Measurements from ENCODE around the gene LRP4. TPM values are rescaled to one million over a fixed set of nuclear protein-coding genes. Genes with fewer than 3 reads are reported as not detected.
"Not testable (repeated sequence)": the region's sequence is repeated elsewhere in the genome, so short reads cannot be mapped to it uniquely, and the experiment has no call there.

The LRP4 gene
- total RNA-seq: 0.76 and 0.77 TPM in 2 replicates

GRCh38 chr11:46918083-46918787 lies at the start of gene LRP4:
Gene LRP4, minus strand, starts transcription at chr11:46918550. Its CDS starts 171 bp downstream, at chr11:46918379.
- peak in 1 of 2 donors; percentile 41 for DNase-seq (ENCODE audit: low read depth in 2 of 2)

- DNase-seq (ENCODE audit: low read depth in 2 of 2): no peak
These were observed 49.6 kb upstream of the LRP4 start for GRCh38 chr11:46967962-46968361.

DNA sequence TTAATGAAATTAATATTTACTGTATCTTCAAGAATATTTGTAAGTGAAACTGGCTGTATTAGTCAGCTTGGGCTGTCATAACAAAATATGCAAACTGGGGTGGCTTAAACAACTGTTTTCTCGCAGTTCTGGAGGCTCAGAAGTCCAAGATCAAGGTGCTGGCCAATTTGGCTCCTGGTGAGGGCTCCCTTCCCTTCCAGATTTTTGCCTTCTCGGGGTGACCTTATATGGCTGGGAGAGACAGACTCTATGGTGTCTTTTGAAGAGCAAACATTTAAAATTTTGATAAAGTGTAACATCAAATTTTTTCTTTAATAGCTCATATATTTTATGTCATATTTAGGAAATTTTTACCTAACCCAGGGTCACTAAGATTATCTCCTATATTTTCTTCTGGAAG lies 48.4 kb upstream of the LRP4 start:
- no peak for DNase-seq (ENCODE audit: low read depth in 2 of 2)

DNA sequence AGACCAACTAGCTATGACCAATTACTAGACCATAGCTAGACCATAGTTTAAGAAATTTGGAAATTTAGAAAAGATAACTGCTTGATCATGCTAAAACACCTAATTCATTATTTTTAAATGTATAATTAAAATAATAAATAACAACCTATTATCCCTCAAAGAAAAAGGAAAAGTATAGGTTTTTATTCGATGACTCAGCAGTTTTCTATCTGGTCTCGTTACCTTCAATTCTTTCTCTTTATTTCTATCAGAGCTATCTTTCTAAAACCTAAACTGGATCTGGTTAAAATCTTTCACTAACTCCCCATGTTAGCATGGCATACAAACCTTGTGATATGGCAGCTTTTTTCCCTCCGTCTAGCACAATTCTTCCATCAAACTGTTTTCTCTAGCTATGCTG lies 45.5 kb upstream of the LRP4 start:
- no peak for DNase-seq (ENCODE audit: low read depth in 2 of 2)

- DNase-seq (ENCODE audit: low read depth in 2 of 2): not testable (repeated sequence)
These were observed 43.5 kb upstream of the LRP4 start for GRCh38 chr11:46961886-46962285.

GRCh38 chr11:46961041-46961440 lies 42.7 kb upstream of the LRP4 start:
- no peak for DNase-seq (ENCODE audit: low read depth in 2 of 2)

DNA sequence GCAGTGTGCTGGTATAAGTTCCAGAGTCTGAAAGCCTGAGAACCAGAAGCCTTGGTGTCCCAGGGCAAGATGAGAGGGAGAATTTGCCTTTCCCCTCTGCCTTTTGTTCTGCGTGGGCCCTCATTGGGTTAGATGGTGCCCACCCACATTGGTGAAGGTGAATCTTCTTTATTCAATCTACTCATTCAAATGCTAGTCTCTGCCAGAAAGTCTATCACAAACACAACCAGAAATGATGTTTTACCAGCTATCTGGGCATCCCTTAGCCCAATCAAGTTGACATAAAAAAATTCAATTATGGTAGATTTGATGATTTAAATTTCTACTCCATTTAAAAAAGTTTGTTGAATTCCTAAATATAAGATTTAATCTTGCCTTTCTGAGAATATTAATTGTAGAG lies 40.4 kb upstream of the LRP4 start:
- no peak for DNase-seq (ENCODE audit: low read depth in 2 of 2)

DNA sequence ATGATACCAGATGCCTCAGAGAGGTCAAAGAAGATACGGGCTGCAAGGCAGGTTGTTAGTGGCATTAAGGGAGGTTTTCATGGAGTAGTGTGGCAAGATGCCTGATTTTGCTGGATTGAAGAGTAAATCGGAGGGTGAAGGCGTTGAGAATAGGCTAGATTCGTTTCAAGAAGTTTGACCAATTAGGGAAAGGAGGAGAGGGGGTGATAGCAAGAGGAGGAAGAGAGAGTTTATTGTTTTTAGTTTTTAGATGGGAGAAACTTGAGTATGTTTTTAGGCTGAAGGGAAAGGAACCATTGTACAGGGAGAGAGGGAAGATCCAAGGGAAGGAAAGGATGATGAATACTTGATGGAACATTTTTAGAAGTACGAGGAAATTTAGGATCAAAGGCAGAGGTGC lies 34.7 kb upstream of the LRP4 start:
- DNase-seq (ENCODE audit: low read depth in 2 of 2): no peak

DNA sequence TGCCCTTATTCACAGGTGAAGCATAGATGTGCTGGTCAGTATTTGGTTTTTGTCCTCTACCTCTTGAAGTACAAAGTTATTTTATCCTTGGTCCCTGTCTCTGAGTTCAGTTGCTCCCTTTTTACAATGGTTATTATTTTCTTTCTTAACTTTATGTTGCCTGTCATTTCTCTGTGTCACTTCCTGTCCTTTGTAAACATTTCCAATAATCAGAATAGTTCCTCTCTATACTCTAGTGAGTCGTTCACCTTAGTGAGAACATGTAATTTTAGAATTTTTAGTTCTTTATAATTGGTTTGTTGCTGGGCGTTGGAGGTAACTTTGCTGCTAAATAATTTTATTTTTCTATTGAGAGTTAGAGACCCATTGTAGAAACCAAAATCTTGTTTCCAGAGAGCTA lies 34.2 kb upstream of the LRP4 start:
- peak in 1 of 2 donors; percentile 16 for DNase-seq (ENCODE audit: low read depth in 2 of 2)

GRCh38 chr11:46951864-46952263 lies 33.5 kb upstream of the LRP4 start:
- DNase-seq (ENCODE audit: low read depth in 2 of 2): no peak

DNA sequence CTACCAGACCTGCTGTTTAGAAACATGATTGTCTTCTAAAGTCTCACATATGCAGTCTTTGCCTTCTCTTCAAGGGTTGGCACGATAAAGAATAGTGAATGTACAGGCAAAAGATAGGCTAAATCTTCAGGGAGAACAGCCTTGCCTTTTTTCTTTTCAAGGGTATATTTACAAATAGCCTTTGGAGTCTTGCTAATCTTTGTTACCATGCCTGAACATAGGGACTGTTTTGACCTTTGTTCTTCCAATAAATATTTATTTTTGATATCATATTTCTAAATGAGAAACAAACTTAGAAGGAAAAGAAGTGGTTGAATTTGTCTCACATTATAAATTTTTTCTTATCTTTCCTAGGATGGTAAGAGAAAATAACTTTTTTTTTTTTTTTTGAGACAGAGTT lies 30.9 kb upstream of the LRP4 start:
- no peak for DNase-seq (ENCODE audit: low read depth in 2 of 2)

GRCh38 chr11:46948378-46949131 lies 30.2 kb upstream of the LRP4 start:
- DNase-seq (ENCODE audit: low read depth in 2 of 2): peak in 1 of 2 donors; percentile 32

DNA sequence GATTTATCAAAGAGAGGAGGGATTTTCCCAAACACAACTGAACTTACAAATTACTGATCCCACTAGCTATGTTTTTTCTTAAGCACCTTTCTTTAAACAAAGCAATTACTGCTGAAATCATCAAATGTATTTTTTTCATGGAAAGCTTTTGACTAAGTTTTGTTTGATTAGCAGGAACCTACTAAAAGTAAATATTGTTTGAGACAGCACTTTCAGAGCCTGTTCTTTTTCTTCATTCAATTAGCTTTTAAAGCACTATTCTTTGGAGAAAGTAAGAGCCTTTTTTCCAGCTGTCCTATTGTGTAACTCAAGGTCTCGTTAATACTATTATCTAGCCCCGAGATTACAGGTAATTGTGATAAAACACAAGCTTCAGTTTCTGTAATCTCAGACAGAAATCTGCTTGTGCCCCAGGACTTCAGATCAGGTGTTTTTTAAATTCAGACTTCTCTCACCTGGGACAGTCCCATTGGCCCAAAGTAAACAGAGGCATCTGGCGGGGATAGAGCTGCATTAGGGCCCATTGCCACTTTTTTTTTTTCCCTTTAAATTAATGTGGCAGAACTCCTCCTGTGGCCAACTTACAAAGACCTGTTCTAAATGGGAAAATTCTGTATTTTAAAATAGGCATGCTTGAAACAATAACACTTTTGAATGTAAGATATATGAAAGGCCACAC lies 29.2 kb upstream of the LRP4 start:
- no peak for DNase-seq (ENCODE audit: low read depth in 2 of 2)

- DNase-seq (ENCODE audit: low read depth in 2 of 2): no peak
These were observed 26.2 kb upstream of the LRP4 start for GRCh38 chr11:46944356-46945075.

GRCh38 chr11:46942172-46942571 lies 23.8 kb upstream of the LRP4 start:
- no peak for DNase-seq (ENCODE audit: low read depth in 2 of 2)

- DNase-seq (ENCODE audit: low read depth in 2 of 2): peak; percentile 84 to 87
These were observed 18.1 kb upstream of the LRP4 start, which contains the start of gene CSTPP1 for GRCh38 chr11:46936138-46937110. Gene CSTPP1, plus strand, starts transcription at chr11:46936761. Its CDS starts 45 bp downstream, at chr11:46936806.

DNA sequence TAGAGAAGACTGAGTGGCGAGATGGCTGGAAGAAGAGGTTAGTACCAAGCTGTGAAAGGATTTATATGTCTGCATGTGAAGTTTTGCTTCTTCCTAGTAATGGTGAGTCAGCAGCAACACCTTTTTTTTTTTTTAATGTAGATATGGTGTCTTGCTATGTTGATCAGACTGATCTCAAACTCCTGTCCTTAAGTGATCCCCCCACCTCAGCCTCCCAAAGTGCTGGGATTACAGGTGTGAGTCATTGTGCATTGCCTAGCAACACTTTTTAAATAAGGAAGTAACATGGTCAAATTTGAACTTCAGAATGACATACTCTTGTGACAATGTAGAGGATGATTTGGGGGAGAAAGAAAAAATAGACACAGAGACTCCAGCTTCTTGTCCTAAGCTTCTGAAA lies 11.7 kb upstream of the LRP4 start:
- peak in 1 of 2 donors; percentile 47 for DNase-seq (ENCODE audit: low read depth in 2 of 2)

GRCh38 chr11:46928701-46929100 lies 10.4 kb upstream of the LRP4 start:
- not testable (repeated sequence) for DNase-seq (ENCODE audit: low read depth in 2 of 2)

GRCh38 chr11:46927928-46928327 lies 9.6 kb upstream of the LRP4 start:
- not testable (repeated sequence) for DNase-seq (ENCODE audit: low read depth in 2 of 2)

DNA sequence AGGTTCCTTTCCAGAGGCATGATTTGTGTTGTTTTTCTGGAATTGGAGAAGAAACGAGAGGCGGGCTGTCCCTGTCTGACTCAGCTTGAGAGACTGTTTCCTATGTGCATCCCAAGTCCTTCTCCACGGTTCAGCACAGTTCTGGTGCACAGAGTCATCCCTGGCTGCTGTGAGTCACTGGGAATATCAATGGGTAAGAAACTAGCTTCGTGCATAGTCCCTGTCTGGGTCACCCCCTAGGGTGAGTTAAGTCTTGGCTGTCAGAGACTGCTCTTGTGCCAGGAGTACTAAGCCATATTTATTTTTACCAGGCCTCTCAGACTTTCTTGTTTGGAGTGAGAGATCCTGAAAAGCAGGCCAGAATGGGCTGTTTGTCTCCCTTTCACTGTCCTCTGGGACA lies 2.4 kb upstream of the LRP4 start:
- peak in 1 of 2 donors; percentile 84 for DNase-seq (ENCODE audit: low read depth in 2 of 2)

All from dermis microvascular lymphatic vessel endothelial cell (primary cell).